IPS-20b (cell line): ENCODE data around the gene SND1.

Source experiments
- H3K27ac ChIP-seq: one replicate; pipeline ENCODE4 v1.5.1; 2013; ENCODE audit warnings: low read length
- H3K27me3 ChIP-seq: 2 replicates; pipeline ENCODE4 v1.6.1; 2013; ENCODE audit warnings: mild to moderate bottlenecking, low read length, inconsistent platforms; ENCODE audit not compliant: insufficient read depth
- H3K36me3 ChIP-seq: 2 replicates; pipeline ENCODE4 v1.6.1; 2013; ENCODE audit warnings: low read depth, mild to moderate bottlenecking, inconsistent platforms, low read length, moderate library complexity; ENCODE audit not compliant: insufficient read depth
- H3K4me1 ChIP-seq: 2 replicates; pipeline ENCODE4 v1.6.1; 2013; ENCODE audit warnings: mild to moderate bottlenecking, control low read depth, inconsistent platforms, low read length, moderate library complexity; ENCODE audit not compliant: insufficient read depth
- H3K4me3 ChIP-seq: 2 replicates; pipeline ENCODE4 v1.5.1; 2013; ENCODE audit warnings: mild to moderate bottlenecking, low read length, inconsistent platforms
- H3K9ac ChIP-seq: 2 replicates; pipeline ENCODE4 v1.6.1; 2013; ENCODE audit warnings: low read depth, mild to moderate bottlenecking, inconsistent platforms, low read length, moderate library complexity
- H3K9me3 ChIP-seq: 2 replicates; pipeline ENCODE4 v1.6.1; 2013; ENCODE audit warnings: mild to moderate bottlenecking, low read depth, low read length, inconsistent platforms; ENCODE audit not compliant: insufficient read depth

SND1 gene

DNA sequence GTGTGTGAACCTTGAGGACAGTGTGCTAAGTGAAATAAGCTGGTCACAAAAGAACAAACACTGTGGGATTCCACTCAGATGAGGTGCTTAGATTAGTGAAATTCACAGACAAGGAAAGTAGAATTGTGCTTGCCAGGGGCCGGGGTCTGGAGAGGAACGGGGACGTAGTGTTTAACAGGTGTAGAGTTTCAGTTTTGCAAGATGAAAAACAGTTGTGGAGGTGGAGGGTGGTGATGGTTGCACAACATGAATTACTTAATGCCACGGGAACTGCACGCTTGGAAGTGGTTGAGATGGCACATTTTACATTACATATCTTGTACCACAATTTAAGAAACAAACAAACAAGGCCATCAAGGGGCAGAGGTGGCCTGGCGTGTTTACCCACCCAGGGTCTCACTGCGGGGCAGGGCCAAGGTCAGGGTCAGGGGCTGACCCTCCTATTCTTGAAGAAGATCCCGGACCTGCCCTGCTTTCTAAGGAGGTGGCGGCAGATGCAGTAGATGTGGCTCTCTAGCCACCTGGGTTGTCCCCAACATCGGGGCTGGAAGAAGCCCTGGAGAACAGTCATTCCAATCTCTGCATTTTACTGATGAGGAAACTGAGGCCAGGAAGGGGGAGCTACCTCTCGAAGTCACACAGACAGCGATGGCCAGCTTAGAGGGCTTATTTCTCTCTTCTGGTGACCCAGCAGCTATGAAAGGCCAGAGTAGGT lies 470.7 kb downstream of the SND1 start:
- no peak overlapping the region for H3K9ac ChIP-seq

DNA sequence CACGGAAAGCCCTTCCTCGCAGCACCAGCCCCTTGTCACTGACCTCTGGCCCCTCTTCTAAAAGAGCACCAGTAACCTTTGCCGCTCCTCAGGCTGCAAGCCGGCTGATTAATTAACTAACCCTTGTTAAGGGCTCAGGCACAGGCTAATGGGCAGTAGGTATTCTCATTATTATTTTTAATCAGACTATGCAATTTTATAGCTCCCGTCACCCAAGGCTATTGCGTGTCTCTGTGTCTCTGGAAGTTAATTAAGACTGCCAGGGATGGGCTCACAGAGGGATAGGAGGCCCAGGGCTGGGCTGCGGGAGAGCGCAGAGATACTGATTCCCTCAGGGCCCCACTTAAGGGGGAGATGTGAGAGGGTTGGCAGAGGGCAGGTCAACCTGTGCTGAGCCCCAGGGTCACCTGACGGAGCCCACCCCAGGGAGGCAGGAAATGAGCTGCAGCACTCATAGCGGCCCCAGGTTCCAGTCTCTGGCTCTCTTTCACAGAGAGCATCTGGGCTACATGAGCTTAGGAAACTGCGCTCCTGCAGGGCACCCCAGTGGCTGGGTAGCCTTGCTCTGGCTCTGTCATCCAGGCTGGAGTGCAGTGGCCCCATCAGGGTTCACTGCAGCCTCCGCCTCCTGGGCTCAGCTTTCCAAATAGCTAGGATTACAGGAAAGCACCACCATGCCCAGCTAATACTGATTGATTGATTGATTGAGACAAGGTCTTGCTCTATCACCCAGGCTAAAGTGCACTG lies 471.5 kb downstream of the SND1 start:
- Histone ChIP-seq H3K4me1 (no peaks in the 10 kb centered on the region; the same call in 1 of the 2 replicates), H3K4me3 (no peak overlapping the region), H3K9ac (no peak overlapping the region), H3K27ac (no peak overlapping the region), H3K9me3 (no peaks in the 10 kb centered on the region), H3K27me3 (no peaks in the 10 kb centered on the region; the same call in 1 of the 2 replicates), H3K36me3 (no peaks in the 10 kb centered on the region)

More for the DNA sequence above, 470.7 kb downstream of the SND1 start:
- Histone ChIP-seq H3K36me3 (no peaks in the 10 kb centered on the region), H3K9me3 (no peaks in the 10 kb centered on the region), H3K27ac (no peak overlapping the region), H3K27me3 (no peaks in the 10 kb centered on the region; the same call in 1 of the 2 replicates), H3K4me3 (no peak overlapping the region), H3K4me1 (no peaks in the 10 kb centered on the region; the same call in 1 of the 2 replicates)

- Histone ChIP-seq H3K9me3 (no peaks in the 10 kb centered on the region), H3K36me3 (no peaks in the 10 kb centered on the region), H3K4me1 (no peaks in the 10 kb centered on the region; the same call in 1 of the 2 replicates), H3K27me3 (peaks cover 7% of the 10 kb centered on the region; the same call in 1 of the 2 replicates), H3K4me3 (no peak overlapping the region), H3K27ac (no peak overlapping the region), H3K9ac (no peak overlapping the region)
Measured at GRCh38 chr7:128124786-128125185, 472.8 kb downstream of the SND1 start.

GRCh38 chr7:128125816-128126215 lies 473.8 kb downstream of the SND1 start:
- H3K4me1 ChIP-seq = no peaks in the 10 kb centered on the region; the same call in 1 of the 2 replicates
- peaks cover 17% of the 10 kb centered on the region for H3K27me3 ChIP-seq
- no peak overlapping the region for H3K27ac ChIP-seq
- H3K4me3 ChIP-seq = no peak overlapping the region
- no peaks in the 10 kb centered on the region for H3K36me3 ChIP-seq
- no peaks in the 10 kb centered on the region for H3K9me3 ChIP-seq
- H3K9ac ChIP-seq = no peak overlapping the region

GRCh38 chr7:128128401-128128800 lies 476.4 kb downstream of the SND1 start:
- no peak overlapping the region for H3K9ac ChIP-seq
- no peak overlapping the region for H3K4me3 ChIP-seq
- no peaks in the 10 kb centered on the region for H3K9me3 ChIP-seq
- no peak overlapping the region for H3K27ac ChIP-seq
- no peaks in the 10 kb centered on the region for H3K36me3 ChIP-seq
- peaks cover 28% of the 10 kb centered on the region for H3K27me3 ChIP-seq
- H3K4me1 ChIP-seq = no peaks in the 10 kb centered on the region; the same call in 1 of the 2 replicates

GRCh38 chr7:128129224-128129864 lies 477.4 kb downstream of the SND1 start:
- no peaks in the 10 kb centered on the region for H3K9me3 ChIP-seq
- no peaks in the 10 kb centered on the region for H3K36me3 ChIP-seq
- H3K9ac ChIP-seq = no peak overlapping the region
- H3K27ac ChIP-seq = no peak overlapping the region
- H3K4me3 ChIP-seq = no peak overlapping the region
- peaks cover 37% of the 10 kb centered on the region for H3K27me3 ChIP-seq
- no peaks in the 10 kb centered on the region for H3K4me1 ChIP-seq

GRCh38 chr7:128131115-128131514 lies 479.1 kb downstream of the SND1 start:
- Histone ChIP-seq H3K9me3 (no peaks in the 10 kb centered on the region; the same call in 1 of the 2 replicates), H3K27ac (no peak overlapping the region), H3K4me3 (no peak overlapping the region), H3K9ac (no peak overlapping the region), H3K4me1 (peaks cover 8% of the 10 kb centered on the region; the same call in 1 of the 2 replicates), H3K27me3 (peaks cover 53% of the 10 kb centered on the region), H3K36me3 (no peaks in the 10 kb centered on the region)

- Histone ChIP-seq H3K4me1 (peaks cover 10% of the 10 kb centered on the region; the same call in 1 of the 2 replicates), H3K9ac (no peak overlapping the region), H3K27me3 (peaks cover 59% of the 10 kb centered on the region), H3K9me3 (no peaks in the 10 kb centered on the region; the same call in 1 of the 2 replicates), H3K4me3 (no peak overlapping the region), H3K36me3 (no peaks in the 10 kb centered on the region), H3K27ac (no peak overlapping the region)
Measured at GRCh38 chr7:128131731-128132130, 479.7 kb downstream of the SND1 start.

DNA sequence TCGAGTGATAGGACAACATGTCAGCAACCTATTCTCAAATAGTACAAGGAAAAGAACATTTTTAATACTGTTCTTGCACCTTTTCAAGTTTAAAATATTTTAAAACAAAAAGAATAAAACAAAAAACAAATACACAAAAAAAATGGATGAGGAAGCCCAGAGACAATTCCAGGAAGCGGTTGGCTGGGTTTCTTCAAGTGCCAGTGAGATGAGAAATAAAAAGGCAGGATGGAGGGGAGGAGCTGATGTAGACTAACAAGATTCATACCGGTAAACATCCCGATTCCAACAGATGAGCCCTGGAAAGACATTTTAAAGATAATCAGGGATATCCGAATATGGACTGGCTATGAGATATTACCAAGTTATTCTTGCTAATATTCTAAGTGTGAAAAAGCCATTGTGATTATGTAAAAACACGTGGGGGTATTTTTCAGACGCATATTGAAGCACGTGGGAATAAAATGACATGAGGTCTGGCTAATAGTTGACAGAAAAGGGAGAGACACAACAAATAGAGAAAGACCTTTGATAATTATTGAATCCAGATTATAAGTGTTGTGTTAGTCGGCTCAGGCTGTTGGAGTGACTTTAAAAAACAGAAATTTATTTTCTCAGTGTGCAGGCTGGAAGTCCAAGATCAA lies 480.6 kb downstream of the SND1 start:
- no peaks in the 10 kb centered on the region; the same call in 1 of the 2 replicates for H3K9me3 ChIP-seq
- H3K27me3 ChIP-seq = peaks cover 67% of the 10 kb centered on the region
- peaks cover 10% of the 10 kb centered on the region; the same call in 1 of the 2 replicates for H3K4me1 ChIP-seq
- no peaks in the 10 kb centered on the region for H3K36me3 ChIP-seq
- H3K4me3 ChIP-seq = no peak overlapping the region
- no peak overlapping the region for H3K27ac ChIP-seq
- no peak overlapping the region for H3K9ac ChIP-seq

DNA sequence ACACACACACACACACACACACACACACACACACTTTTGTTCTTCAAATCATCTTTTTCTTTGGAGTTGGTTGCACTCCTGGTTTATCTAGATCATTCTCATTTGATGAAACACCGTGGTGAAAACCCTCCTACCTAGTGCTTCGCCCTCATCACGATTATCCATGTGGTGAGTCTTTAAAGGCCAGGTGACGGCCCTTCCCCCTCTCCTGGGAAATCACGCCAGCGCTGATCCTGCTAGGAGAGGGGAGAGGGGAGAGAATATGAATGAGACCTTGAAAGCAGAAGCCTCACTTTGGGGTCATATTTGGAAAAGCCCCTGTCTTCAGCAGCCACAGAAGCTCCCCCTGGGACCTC lies 483.1 kb downstream of the SND1 start:
- Histone ChIP-seq H3K4me3 (peak overlapping the region; percentile 77; the same call in 1 of the 2 replicates), H3K9me3 (no peaks in the 10 kb centered on the region; the same call in 1 of the 2 replicates), H3K27ac (no peak overlapping the region), H3K4me1 (peaks cover 10% of the 10 kb centered on the region; the same call in 1 of the 2 replicates), H3K9ac (peak overlapping the region; percentile 60; the same call in 1 of the 2 replicates), H3K27me3 (peaks cover 81% of the 10 kb centered on the region), H3K36me3 (no peaks in the 10 kb centered on the region)
